Breast epithelium (tissue), 3 donors: ENCODE measurements around the gene MAST4.

ENCODE experiments used
- POLR2A ChIP-seq: fragments of 450-650 bp; IDR thresholded peaks from one replicate; pipeline ENCODE4 v1.6.1; 2016; ENCODE audit warnings: antibody characterized with exemption, mild to moderate bottlenecking, moderate library complexity
- POLR2AphosphoS5 ChIP-seq, 3 donors: sonication (generic); formaldehyde crosslinking; IDR thresholded peaks; one replicate each; pipeline ENCODE4 v1.6.1; 2017; ENCODE audit warnings: antibody characterized with exemption in 3 of 3
- TF ChIP-seq, protein P1 (sequence below), 3 donors: fragments of 450-650 bp; IDR thresholded peaks; one replicate each; pipeline ENCODE4 v1.5.1; 2016 to 2017; ENCODE audit warnings: antibody characterized with exemption in 3 of 3, mild to moderate bottlenecking in 3 of 3, moderate library complexity in 3 of 3

DNA sequence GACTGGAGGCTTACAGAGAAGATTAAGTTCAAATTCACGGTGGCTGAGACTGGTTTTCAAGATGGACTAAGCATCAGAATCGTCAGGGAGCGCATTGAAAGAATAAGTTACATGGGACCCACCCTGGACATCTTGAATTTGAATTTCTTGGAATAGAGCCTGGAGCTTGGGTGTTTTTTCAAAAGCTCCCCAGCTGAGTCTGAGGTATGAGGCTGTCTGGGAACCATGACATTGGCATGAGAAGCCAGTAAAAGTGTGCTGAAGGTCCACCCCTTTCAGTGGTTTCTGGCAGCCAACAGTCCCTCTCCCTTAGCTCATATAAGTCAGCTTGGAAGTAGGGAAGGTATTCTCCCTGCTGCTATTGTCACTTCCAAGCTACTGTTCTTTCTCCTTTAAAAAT lies 97.8 kb downstream of the MAST4 start:
- TF ChIP-seq, protein P1, sequence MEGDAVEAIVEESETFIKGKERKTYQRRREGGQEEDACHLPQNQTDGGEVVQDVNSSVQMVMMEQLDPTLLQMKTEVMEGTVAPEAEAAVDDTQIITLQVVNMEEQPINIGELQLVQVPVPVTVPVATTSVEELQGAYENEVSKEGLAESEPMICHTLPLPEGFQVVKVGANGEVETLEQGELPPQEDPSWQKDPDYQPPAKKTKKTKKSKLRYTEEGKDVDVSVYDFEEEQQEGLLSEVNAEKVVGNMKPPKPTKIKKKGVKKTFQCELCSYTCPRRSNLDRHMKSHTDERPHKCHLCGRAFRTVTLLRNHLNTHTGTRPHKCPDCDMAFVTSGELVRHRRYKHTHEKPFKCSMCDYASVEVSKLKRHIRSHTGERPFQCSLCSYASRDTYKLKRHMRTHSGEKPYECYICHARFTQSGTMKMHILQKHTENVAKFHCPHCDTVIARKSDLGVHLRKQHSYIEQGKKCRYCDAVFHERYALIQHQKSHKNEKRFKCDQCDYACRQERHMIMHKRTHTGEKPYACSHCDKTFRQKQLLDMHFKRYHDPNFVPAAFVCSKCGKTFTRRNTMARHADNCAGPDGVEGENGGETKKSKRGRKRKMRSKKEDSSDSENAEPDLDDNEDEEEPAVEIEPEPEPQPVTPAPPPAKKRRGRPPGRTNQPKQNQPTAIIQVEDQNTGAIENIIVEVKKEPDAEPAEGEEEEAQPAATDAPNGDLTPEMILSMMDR (IDR thresholded peaks at IDR 0.05) = no peak
- TF ChIP-seq POLR2AphosphoS5 (IDR thresholded peaks at IDR 0.05) = no peak
- no peak for TF ChIP-seq POLR2A
